ENCODE measurements around the gene CIB4. TPM values are rescaled to one million over a fixed set of nuclear protein-coding genes. Genes with fewer than 3 reads are reported as not detected.

CIB4 gene
- total RNA-seq, 1 donor from 2014 or later = not detected

DNA sequence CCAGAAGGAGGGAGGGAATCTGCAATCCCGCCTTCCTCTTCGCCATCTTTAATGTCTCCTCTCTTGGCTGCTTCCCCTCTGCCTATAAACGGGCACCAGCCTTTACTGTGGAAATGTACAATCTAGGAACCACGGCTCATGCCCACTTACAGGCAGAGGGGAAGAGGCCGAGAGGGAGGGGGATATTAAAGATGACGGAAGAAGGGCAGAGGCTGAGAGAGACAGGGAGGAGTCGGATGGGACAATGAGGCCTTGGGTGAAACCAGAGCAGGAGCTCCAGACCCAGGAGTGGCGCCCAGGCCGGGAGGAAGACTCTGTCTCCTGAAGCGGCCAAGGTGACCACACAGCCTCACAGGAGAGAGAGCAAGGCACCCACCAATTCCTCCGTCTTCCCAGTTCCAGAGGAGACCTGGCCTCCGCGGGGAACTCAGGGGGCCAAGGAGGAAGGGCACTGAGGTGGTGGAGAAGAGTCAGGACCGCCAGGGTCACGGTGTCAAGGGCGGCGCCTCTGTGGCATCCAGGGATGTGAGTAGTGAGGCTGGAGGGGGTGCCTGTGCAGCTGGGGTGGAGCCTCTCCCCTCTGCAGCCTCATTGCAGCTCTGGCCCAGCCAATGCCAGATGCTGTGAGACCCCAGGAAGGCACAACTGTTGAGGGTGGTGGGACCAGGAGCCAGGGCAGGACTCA lies 67.8 kb downstream of the CIB4 start:
- ChIA-PET POLR2A (no interaction called here), CTCF (interaction anchor here (0.6 kb wide), 1 partner anchor 21 kb away, joined by 3 read pairs; no protein-coding TSS in a partner anchor)
- Mint-ChIP-seq H3K9me3 (no peaks in the 10 kb centered on the region), H3K4me1 (no peaks in the 10 kb centered on the region), H3K36me3 (ENCODE audit: low read depth) (no peaks in the 10 kb centered on the region), H3K27me3 (peaks cover 22% of the 10 kb centered on the region), H3K27ac (no peak overlapping the region), H3K4me3 (no peak overlapping the region)
- TF ChIP-seq, protein P1, sequence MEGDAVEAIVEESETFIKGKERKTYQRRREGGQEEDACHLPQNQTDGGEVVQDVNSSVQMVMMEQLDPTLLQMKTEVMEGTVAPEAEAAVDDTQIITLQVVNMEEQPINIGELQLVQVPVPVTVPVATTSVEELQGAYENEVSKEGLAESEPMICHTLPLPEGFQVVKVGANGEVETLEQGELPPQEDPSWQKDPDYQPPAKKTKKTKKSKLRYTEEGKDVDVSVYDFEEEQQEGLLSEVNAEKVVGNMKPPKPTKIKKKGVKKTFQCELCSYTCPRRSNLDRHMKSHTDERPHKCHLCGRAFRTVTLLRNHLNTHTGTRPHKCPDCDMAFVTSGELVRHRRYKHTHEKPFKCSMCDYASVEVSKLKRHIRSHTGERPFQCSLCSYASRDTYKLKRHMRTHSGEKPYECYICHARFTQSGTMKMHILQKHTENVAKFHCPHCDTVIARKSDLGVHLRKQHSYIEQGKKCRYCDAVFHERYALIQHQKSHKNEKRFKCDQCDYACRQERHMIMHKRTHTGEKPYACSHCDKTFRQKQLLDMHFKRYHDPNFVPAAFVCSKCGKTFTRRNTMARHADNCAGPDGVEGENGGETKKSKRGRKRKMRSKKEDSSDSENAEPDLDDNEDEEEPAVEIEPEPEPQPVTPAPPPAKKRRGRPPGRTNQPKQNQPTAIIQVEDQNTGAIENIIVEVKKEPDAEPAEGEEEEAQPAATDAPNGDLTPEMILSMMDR (IDR thresholded peaks at IDR 0.05) = no peak
- intact Hi-C loops (cut with micrococcal nuclease) = no loop called here
- no peak for DNase-seq
- no peak for ATAC-seq (ENCODE audit: low read depth)

DNA sequence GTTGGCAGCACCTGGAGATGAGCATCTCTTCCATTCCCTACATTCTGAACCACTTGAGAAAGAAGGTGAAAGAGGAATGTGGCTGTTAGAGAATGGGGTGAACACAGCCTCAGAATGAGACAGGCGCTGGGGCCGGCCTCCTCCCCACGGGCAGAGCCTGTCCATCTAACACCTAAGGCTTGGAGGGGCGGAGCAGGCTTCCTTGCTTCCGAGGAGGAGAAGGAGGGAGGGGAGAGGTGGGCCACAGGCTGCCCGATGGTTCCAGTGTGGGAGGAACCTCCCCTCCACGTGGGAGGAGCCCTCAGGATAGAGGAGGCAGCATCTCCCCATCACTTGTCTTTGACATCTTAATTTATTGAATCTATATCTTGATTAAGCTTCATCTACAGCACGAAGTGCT lies 68.6 kb downstream of the CIB4 start:
- peaks cover 26% of the 10 kb centered on the region for H3K27me3 Mint-ChIP-seq
- H3K4me1 Mint-ChIP-seq = no peaks in the 10 kb centered on the region
- no peak for DNase-seq
- no peak overlapping the region for H3K4me3 Mint-ChIP-seq
- ChIA-PET POLR2A (interaction anchor here (0.7 kb wide), 1 partner anchor 175 kb away, joined by 4 read pairs; no protein-coding TSS in a partner anchor), CTCF (no interaction called here)
- no peak for ATAC-seq (ENCODE audit: low read depth)
- TF ChIP-seq, protein P1 (IDR thresholded peaks at IDR 0.05) = no peak
- intact Hi-C loops (cut with micrococcal nuclease) = no loop called here
- no peaks in the 10 kb centered on the region for H3K9me3 Mint-ChIP-seq
- H3K27ac Mint-ChIP-seq = no peak overlapping the region
- H3K36me3 Mint-ChIP-seq (ENCODE audit: low read depth) = no peaks in the 10 kb centered on the region

GRCh38 chr2:26571316-26571715 lies 69.8 kb downstream of the CIB4 start:
- CTCF ChIA-PET = no interaction called here
- intact Hi-C loops (cut with micrococcal nuclease) = no loop called here

DNA sequence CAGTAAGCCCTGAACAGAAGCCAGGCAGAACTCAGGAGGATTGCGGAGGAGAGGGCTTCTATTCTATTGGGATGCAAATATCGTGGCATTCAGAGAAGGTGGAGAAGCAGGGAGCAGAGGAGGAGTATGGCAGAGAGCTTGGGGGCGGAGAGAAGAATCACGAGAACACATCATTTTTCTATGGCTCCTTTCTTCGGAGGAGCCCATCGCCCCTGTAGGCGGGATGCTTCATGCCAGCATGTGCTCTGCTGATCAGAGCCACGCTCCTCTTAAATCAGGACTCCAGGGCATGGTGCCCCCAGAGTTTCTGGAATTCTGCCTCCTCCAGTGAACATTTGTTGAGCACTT lies 71.1 kb downstream of the CIB4 start:
- ChIA-PET CTCF (no interaction called here), POLR2A (no interaction called here)
- H3K27me3 Mint-ChIP-seq = peaks cover 32% of the 10 kb centered on the region
- H3K36me3 Mint-ChIP-seq (ENCODE audit: low read depth) = no peaks in the 10 kb centered on the region
- no peak for ATAC-seq (ENCODE audit: low read depth)
- no peaks in the 10 kb centered on the region for H3K9me3 Mint-ChIP-seq
- TF ChIP-seq, protein P1 (IDR thresholded peaks at IDR 0.05) = no peak
- DNase-seq = no peak
- no peak overlapping the region for H3K27ac Mint-ChIP-seq
- no peak overlapping the region for H3K4me3 Mint-ChIP-seq
- H3K4me1 Mint-ChIP-seq = no peaks in the 10 kb centered on the region
- intact Hi-C loops (cut with micrococcal nuclease) = no loop called here

More at GRCh38 chr2:26571316-26571715, 69.8 kb downstream of the CIB4 start:
- no peak overlapping the region for H3K27ac Mint-ChIP-seq
- POLR2A ChIA-PET = no interaction called here
- no peak for ATAC-seq (ENCODE audit: low read depth)
- H3K4me1 Mint-ChIP-seq = no peaks in the 10 kb centered on the region
- no peak for DNase-seq
- no peak overlapping the region for H3K4me3 Mint-ChIP-seq
- no peaks in the 10 kb centered on the region for H3K36me3 Mint-ChIP-seq (ENCODE audit: low read depth)
- peaks cover 24% of the 10 kb centered on the region for H3K27me3 Mint-ChIP-seq
- no peaks in the 10 kb centered on the region for H3K9me3 Mint-ChIP-seq
- TF ChIP-seq, protein P1 (IDR thresholded peaks at IDR 0.05) = no peak

DNA sequence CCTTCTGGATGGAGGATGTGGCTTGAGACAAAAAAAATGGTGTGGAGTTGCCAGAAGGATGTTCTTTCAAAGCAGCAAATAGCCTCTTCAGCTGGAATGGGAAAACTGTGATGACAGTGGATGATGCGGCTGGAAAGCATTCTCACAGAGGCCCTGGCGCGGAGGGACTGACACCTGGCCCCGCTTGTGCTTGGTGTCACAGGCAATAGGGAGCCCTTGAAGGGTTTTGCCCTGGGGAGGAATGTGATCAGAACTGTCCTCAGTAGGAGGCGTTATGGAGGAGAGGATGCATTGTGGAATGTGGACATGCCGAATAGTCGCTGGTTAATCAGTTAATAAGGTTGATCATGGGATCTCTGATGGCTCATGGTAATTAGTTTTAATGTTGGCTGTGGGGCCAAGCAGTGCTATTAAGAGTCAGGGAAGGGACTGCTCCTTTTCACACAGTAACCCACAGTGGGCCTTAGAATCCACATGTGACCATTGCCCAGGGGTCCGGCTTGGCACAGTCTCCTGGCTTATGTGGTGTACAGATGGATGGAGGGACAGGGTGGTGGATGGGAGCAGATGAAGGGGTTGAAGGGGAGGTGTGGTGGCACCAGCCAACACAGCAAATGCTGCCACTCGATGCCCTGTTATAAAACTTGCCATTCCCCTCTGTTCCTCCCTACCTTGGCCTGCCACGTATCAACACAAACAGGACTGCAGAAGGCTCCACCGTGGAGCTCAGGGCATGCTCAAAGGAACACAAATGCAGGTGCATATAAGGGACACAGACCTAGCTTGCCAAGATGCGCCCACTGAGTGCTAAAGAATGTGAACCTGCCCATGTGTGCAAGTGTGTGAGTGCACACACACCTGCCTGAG lies 71.7 kb downstream of the CIB4 start:
- DNase-seq = no peak
- Mint-ChIP-seq H3K27ac (no peak overlapping the region), H3K4me1 (no peaks in the 10 kb centered on the region), H3K4me3 (no peak overlapping the region), H3K36me3 (ENCODE audit: low read depth) (no peaks in the 10 kb centered on the region), H3K9me3 (no peaks in the 10 kb centered on the region), H3K27me3 (peaks cover 33% of the 10 kb centered on the region)
- ATAC-seq (ENCODE audit: low read depth) = no peak
- ChIA-PET POLR2A (no interaction called here), CTCF (no interaction called here)
- intact Hi-C loops (cut with micrococcal nuclease) = no loop called here
- TF ChIP-seq, protein P1 (IDR thresholded peaks at IDR 0.05) = no peak

Data from activated B cell treated with CpG ODN at 0.5 μM for 24 hours (primary cell).